ENCODE results near the gene RAB3C. TPM values are rescaled to one million over a fixed set of nuclear protein-coding genes. Genes with fewer than 3 reads are reported as not detected.

Gene RAB3C
- total RNA-seq, 2 donors from 2014 or later: not detected

DNA sequence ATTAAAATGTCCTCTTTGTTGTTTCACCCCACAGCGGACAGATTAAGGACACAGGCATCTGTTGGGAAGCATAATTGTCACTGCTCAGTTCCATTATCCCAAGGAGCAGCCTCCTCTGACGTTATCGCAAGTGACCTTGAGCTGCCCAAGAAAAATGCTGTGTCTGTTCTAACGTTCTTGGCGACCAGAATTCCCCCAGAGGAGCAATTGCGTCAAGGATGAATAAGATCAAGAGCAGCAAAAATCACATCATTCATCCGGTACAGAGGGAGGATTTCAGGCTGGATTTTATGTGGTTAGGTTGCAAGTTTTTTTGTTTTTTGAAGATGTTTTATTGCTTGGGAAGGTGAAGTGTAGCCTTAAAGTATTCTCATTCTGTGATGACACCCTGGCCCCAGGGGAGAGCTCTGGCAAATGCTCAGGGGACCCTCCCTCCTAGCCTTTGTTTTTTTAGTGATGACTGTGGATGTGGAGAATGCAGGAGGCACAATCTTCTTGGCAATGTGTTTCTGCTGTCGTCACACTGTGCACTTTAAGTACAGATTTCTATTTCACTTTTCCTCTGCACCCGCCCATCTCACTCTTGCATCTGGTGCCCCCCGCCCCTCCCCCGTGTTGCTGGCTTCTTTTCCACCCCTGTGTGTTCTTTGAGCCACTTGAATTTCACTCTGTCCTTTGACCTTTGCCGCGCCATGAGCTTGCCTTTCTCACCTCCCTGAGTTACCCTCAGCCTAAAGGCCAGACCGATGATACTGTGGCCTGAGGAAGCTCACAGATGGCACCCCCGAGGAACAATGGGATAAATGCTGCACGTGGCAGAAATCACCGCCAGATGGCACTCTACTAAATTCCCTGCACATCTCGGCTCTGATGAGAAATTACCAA lies 308.5 kb downstream of the RAB3C start:
- DNase-seq (ENCODE audit: low spot score) (no peak), ATAC-seq (peak in 1 of 2 donors; percentile 74)
- Mint-ChIP-seq H3K9me3 (no peaks in the 10 kb centered on the region), H3K36me3 (no peaks in the 10 kb centered on the region), H3K27ac (peak overlapping the region in 1 of 2 donors; percentile 73), H3K4me3 (peak overlapping the region; percentile 66), H3K27me3 (peaks cover 6 to 12% of the 10 kb centered on the region in 2 donors), H3K4me1 (ENCODE audit: low read depth in 2 of 2) (peaks cover 13 to 38% of the 10 kb centered on the region in 2 donors)

GRCh38 chr5:58891971-58892343 lies 309.1 kb downstream of the RAB3C start:
- DNase-seq (ENCODE audit: low spot score) (no peak), ATAC-seq (no peak)
- Mint-ChIP-seq H3K4me3 (peak overlapping the region; percentile 66), H3K9me3 (no peaks in the 10 kb centered on the region), H3K36me3 (no peaks in the 10 kb centered on the region), H3K4me1 (ENCODE audit: low read depth in 2 of 2) (peaks cover 7 to 32% of the 10 kb centered on the region in 2 donors), H3K27ac (peak overlapping the region in 1 of 2 donors; percentile 73), H3K27me3 (peaks cover 6 to 9% of the 10 kb centered on the region in 2 donors)

GRCh38 chr5:58893551-58893950 lies 310.7 kb downstream of the RAB3C start:
- Mint-ChIP-seq H3K4me1 (ENCODE audit: low read depth in 2 of 2) (peaks cover 3 to 17% of the 10 kb centered on the region in 2 donors), H3K36me3 (no peaks in the 10 kb centered on the region), H3K4me3 (no peak overlapping the region), H3K27ac (no peak overlapping the region), H3K9me3 (no peaks in the 10 kb centered on the region), H3K27me3 (peaks cover 6 to 8% of the 10 kb centered on the region in 2 donors)
- ATAC-seq (no peak), DNase-seq (ENCODE audit: low spot score) (no peak)

DNA sequence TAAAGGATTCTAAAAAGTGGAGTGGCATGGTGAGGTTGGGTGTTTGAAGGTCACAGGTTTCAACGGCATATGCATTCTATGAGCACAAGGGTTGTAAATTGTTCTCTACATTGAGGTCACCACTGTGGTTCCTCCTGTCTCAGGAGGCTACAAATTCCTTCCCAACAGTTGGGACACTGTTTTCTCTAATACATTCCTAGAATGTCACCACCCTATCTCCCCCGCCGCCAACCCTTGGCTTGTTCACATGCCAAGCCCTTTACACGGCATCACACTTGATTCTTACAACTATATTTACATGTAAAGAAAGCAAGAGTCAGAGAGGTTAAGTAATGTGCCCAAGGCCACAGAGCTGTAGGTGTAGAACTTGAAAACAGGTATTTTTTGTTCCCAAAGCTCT lies 315.1 kb downstream of the RAB3C start:
- DNase-seq (ENCODE audit: low spot score) (no peak), ATAC-seq (no peak)
- H3K9me3 Mint-ChIP-seq: no peaks in the 10 kb centered on the region
- H3K4me1 Mint-ChIP-seq (ENCODE audit: low read depth in 2 of 2): no peaks in the 10 kb centered on the region
- no peak overlapping the region for H3K4me3 Mint-ChIP-seq
- H3K27ac Mint-ChIP-seq: no peak overlapping the region
- H3K36me3 Mint-ChIP-seq: no peaks in the 10 kb centered on the region
- H3K27me3 Mint-ChIP-seq: peaks cover 7 to 13% of the 10 kb centered on the region in 2 donors

GRCh38 chr5:58898538-58898937 lies 315.7 kb downstream of the RAB3C start:
- ATAC-seq: no peak
- Mint-ChIP-seq H3K27ac (no peak overlapping the region), H3K27me3 (peaks cover 11 to 19% of the 10 kb centered on the region in 2 donors), H3K4me3 (no peak overlapping the region), H3K4me1 (ENCODE audit: low read depth in 2 of 2) (no peaks in the 10 kb centered on the region), H3K9me3 (no peaks in the 10 kb centered on the region), H3K36me3 (no peaks in the 10 kb centered on the region)
- DNase-seq (ENCODE audit: low spot score): no peak

GRCh38 chr5:58901271-58901670 lies 318.4 kb downstream of the RAB3C start:
- Mint-ChIP-seq H3K4me3 (no peak overlapping the region), H3K4me1 (ENCODE audit: low read depth in 2 of 2) (no peaks in the 10 kb centered on the region), H3K27me3 (peaks cover 16 to 31% of the 10 kb centered on the region in 2 donors), H3K9me3 (no peaks in the 10 kb centered on the region), H3K36me3 (no peaks in the 10 kb centered on the region), H3K27ac (no peak overlapping the region)
- DNase-seq (ENCODE audit: low spot score) (no peak), ATAC-seq (no peak)

- no peaks in the 10 kb centered on the region for H3K4me1 Mint-ChIP-seq (ENCODE audit: low read depth in 2 of 2)
- H3K27me3 Mint-ChIP-seq: peaks cover 17 to 39% of the 10 kb centered on the region in 2 donors
Observed at GRCh38 chr5:58902305-58902704, 319.4 kb downstream of the RAB3C start.

GRCh38 chr5:58902765-58903164 lies 319.9 kb downstream of the RAB3C start:
- DNase-seq (ENCODE audit: low spot score) (no peak), ATAC-seq (no peak)
- no peaks in the 10 kb centered on the region for H3K4me1 Mint-ChIP-seq (ENCODE audit: low read depth in 2 of 2)

More at GRCh38 chr5:58902305-58902704, 319.4 kb downstream of the RAB3C start:
- no peaks in the 10 kb centered on the region for H3K9me3 Mint-ChIP-seq
- no peak overlapping the region for H3K27ac Mint-ChIP-seq
- no peak for ATAC-seq
- no peak overlapping the region for H3K4me3 Mint-ChIP-seq
- no peaks in the 10 kb centered on the region for H3K36me3 Mint-ChIP-seq
- no peak for DNase-seq (ENCODE audit: low spot score)

DNA sequence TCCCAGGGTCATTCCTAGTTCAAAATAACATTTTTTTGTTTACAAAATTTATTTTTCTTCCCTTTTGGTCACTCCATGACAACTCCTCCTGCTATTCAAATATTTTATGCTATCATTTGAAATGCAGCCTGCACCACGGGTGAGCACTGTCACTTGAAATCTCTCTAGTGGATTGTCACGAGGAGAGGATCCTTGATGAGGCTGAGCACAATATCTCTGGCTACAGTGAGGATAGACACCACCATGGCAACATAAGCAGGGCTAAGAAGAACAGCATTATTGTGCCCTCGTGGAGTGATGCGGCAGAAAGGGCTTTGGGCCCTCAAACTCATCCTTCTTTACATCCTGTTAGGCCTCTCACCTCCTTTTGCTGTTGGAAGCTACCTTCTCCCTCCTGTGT lies 321.9 kb downstream of the RAB3C start:
- no peak overlapping the region for H3K27ac Mint-ChIP-seq
- no peaks in the 10 kb centered on the region for H3K36me3 Mint-ChIP-seq
- ATAC-seq (no peak), DNase-seq (ENCODE audit: low spot score) (no peak)
- no peaks in the 10 kb centered on the region for H3K9me3 Mint-ChIP-seq
- H3K4me1 Mint-ChIP-seq (ENCODE audit: low read depth in 2 of 2): no peaks in the 10 kb centered on the region
- no peak overlapping the region for H3K4me3 Mint-ChIP-seq
- peaks cover 19 to 41% of the 10 kb centered on the region in 2 donors for H3K27me3 Mint-ChIP-seq

More at GRCh38 chr5:58902765-58903164, 319.9 kb downstream of the RAB3C start:
- Mint-ChIP-seq H3K36me3 (no peaks in the 10 kb centered on the region), H3K4me3 (no peak overlapping the region), H3K9me3 (no peaks in the 10 kb centered on the region), H3K27me3 (peaks cover 19 to 41% of the 10 kb centered on the region in 2 donors), H3K27ac (no peak overlapping the region)

GRCh38 chr5:58905944-58906343 lies 323.1 kb downstream of the RAB3C start:
- no peaks in the 10 kb centered on the region for H3K36me3 Mint-ChIP-seq
- DNase-seq (ENCODE audit: low spot score): no peak
- no peak overlapping the region for H3K4me3 Mint-ChIP-seq
- H3K27me3 Mint-ChIP-seq: peaks cover 19 to 36% of the 10 kb centered on the region in 2 donors
- no peaks in the 10 kb centered on the region for H3K9me3 Mint-ChIP-seq
- ATAC-seq: no peak
- H3K27ac Mint-ChIP-seq: no peak overlapping the region
- no peaks in the 10 kb centered on the region for H3K4me1 Mint-ChIP-seq (ENCODE audit: low read depth in 2 of 2)

Other genes with a start within 250 kb of the RAB3C start
- gene PLK2, start 123.0 kb upstream of the RAB3C start, total RNA-seq: 1 to 10 TPM; 4.0 to 8.5 TPM
- gene GAPT, start 91.6 kb upstream of the RAB3C start, total RNA-seq: under 1 TPM in 1 of 2 donors, not detected in 1; 0.31 TPM